ENCODE measurements around the gene NHSL2.

Gene NHSL2

DNA sequence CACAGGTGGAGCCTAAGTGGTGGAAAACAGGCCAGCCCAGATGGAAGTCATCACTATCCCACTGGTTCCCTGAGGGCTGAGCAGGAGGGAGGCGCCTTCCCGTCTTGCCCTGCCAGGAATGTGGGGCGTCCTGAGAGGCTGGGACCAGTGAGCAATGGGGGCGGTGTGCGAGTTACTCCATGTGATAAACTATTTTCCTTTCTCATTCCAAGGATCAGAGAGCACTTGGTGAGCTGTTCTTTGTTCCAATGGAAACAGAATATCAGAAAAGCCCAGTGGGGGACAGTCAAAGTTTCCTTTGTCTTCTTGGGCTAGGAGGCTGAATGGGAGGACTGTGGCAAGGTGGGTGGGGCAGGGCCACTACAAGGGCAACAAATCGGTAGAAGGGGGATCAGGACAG, 86.2 kb downstream of the NHSL2 start:
- no peak overlapping the region for H3K27ac Mint-ChIP-seq (ENCODE audit: low read depth)
- H3K4me3 Mint-ChIP-seq = no peak overlapping the region
- DNase-seq (ENCODE audit: low spot score in 2 of 2) = no peak
- H3K27me3 Mint-ChIP-seq = no peaks in the 10 kb centered on the region
- peaks cover 39% of the 10 kb centered on the region for H3K4me1 Mint-ChIP-seq
- no peaks in the 10 kb centered on the region for H3K9me3 Mint-ChIP-seq
- H3K36me3 Mint-ChIP-seq (ENCODE audit: insufficient read depth) = peaks cover 2% of the 10 kb centered on the region
- no peak for ATAC-seq (replicated peaks; ENCODE audit: extremely low read depth, poor library complexity, severe bottlenecking)

- ATAC-seq (replicated peaks; ENCODE audit: extremely low read depth, poor library complexity, severe bottlenecking) (no peak), DNase-seq (ENCODE audit: low spot score in 2 of 2) (no peak)
- peaks cover 34% of the 10 kb centered on the region for H3K4me1 Mint-ChIP-seq
- H3K9me3 Mint-ChIP-seq = no peaks in the 10 kb centered on the region
- H3K36me3 Mint-ChIP-seq (ENCODE audit: insufficient read depth) = peaks cover 2% of the 10 kb centered on the region
- no peak overlapping the region for H3K4me3 Mint-ChIP-seq
- no peak overlapping the region for H3K27ac Mint-ChIP-seq (ENCODE audit: low read depth)
- H3K27me3 Mint-ChIP-seq = no peaks in the 10 kb centered on the region
These were observed 86.7 kb downstream of the NHSL2 start for GRCh38 chrX:71997320-71997719.

DNA sequence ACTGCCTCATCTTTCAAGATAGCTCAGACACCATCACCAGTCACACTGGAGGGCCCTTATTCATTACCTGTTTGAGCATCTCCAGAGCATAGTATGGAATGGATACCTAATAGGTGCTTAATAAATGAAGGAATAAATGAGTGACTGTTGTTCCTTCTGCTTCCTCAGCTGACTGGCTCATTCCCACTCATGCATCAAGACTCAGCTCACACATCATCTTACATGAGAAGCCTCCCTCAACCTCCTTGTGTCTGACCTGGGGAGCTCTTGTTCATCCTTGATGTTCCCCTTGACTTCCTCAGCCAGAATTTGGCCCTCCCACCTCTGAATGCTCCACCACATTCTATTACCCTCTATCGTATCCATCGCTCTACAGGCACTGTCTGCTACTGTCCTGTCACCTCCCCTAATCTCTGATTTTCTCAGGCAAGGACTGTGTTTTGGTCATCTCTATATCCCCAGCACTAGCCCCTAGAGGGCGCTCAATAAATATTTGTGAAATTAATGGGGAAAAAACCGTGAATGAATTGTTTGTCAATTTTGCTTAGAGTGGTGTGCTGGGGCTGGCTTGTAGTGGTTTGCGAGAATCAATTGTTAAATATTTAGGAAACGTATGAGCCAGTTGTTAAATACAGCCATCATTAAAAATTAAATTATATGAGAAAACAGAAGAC, 88.3 kb downstream of the NHSL2 start:
- no peak overlapping the region for H3K27ac Mint-ChIP-seq (ENCODE audit: low read depth)
- H3K4me3 Mint-ChIP-seq = no peak overlapping the region
- DNase-seq (ENCODE audit: low spot score in 2 of 2) = no peak
- H3K36me3 Mint-ChIP-seq (ENCODE audit: insufficient read depth) = no peaks in the 10 kb centered on the region
- peaks cover 23% of the 10 kb centered on the region for H3K4me1 Mint-ChIP-seq
- H3K9me3 Mint-ChIP-seq = no peaks in the 10 kb centered on the region
- no peaks in the 10 kb centered on the region for H3K27me3 Mint-ChIP-seq
- no peak for ATAC-seq (replicated peaks; ENCODE audit: extremely low read depth, poor library complexity, severe bottlenecking)

GRCh38 chrX:71999535-71999934, 88.9 kb downstream of the NHSL2 start:
- no peak for ATAC-seq (replicated peaks; ENCODE audit: extremely low read depth, poor library complexity, severe bottlenecking)
- no peaks in the 10 kb centered on the region for H3K36me3 Mint-ChIP-seq (ENCODE audit: insufficient read depth)

DNA sequence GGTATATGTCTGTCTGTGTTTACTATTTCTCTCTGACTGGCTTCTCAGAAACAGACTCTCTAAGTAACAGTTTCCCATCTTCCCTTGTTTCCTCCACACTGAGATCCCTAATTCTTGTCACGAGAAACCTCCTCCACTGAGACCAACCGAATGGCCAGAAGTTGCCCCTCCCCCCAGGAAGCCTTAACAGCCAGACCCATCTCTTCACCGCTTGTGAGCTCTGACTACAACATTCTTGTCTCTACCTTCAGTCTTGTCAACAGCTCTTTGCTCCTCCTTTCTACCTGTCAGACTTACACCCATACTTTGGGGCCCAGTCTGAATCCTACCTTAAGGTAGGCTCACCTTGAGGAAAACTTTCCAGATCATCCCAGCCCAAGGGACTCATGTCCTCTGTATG, 90.8 kb downstream of the NHSL2 start:
- no peaks in the 10 kb centered on the region for H3K9me3 Mint-ChIP-seq
- DNase-seq (ENCODE audit: low spot score in 2 of 2) = no peak
- ATAC-seq (replicated peaks; ENCODE audit: extremely low read depth, poor library complexity, severe bottlenecking) = no peak
- H3K27ac Mint-ChIP-seq (ENCODE audit: low read depth) = no peak overlapping the region
- H3K4me1 Mint-ChIP-seq = peaks cover 6% of the 10 kb centered on the region
- no peak overlapping the region for H3K4me3 Mint-ChIP-seq
- peaks cover under 1% of the 10 kb centered on the region for H3K27me3 Mint-ChIP-seq
- no peaks in the 10 kb centered on the region for H3K36me3 Mint-ChIP-seq (ENCODE audit: insufficient read depth)

More at GRCh38 chrX:71999535-71999934, 88.9 kb downstream of the NHSL2 start:
- no peak for DNase-seq (ENCODE audit: low spot score in 2 of 2)
- no peak overlapping the region for H3K4me3 Mint-ChIP-seq
- peaks cover 17% of the 10 kb centered on the region for H3K4me1 Mint-ChIP-seq
- H3K9me3 Mint-ChIP-seq = no peaks in the 10 kb centered on the region
- no peak overlapping the region for H3K27ac Mint-ChIP-seq (ENCODE audit: low read depth)
- no peaks in the 10 kb centered on the region for H3K27me3 Mint-ChIP-seq

GRCh38 chrX:72001906-72002305, 91.3 kb downstream of the NHSL2 start:
- DNase-seq (ENCODE audit: low spot score in 2 of 2) = no peak
- Mint-ChIP-seq H3K36me3 (ENCODE audit: insufficient read depth) (no peaks in the 10 kb centered on the region), H3K4me3 (no peak overlapping the region), H3K27me3 (peaks cover 5% of the 10 kb centered on the region), H3K9me3 (no peaks in the 10 kb centered on the region), H3K4me1 (peaks cover 6% of the 10 kb centered on the region), H3K27ac (ENCODE audit: low read depth) (no peak overlapping the region)
- ATAC-seq (replicated peaks; ENCODE audit: extremely low read depth, poor library complexity, severe bottlenecking) = no peak

DNA sequence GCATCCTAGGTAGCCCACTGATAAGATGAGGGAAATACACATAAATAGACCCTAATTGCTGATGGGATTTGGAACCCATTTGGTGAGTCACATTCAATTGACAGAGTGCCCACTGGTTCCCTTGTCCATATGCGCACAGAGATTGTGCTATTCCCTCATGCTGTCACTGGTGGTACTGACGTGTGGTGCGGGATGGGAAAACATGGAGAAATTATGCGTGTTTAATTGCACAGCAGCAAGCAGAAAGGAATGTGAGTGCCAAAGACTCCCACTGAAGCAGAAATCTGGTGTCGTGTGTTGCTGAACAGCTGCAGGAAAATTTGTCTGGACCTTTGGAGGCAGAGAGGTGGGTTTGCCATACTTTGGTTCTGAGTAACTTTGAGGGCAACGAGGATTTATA, 92.2 kb downstream of the NHSL2 start:
- H3K36me3 Mint-ChIP-seq (ENCODE audit: insufficient read depth) = no peaks in the 10 kb centered on the region
- ATAC-seq (replicated peaks; ENCODE audit: extremely low read depth, poor library complexity, severe bottlenecking) (no peak), DNase-seq (ENCODE audit: low spot score in 2 of 2) (no peak)
- H3K27ac Mint-ChIP-seq (ENCODE audit: low read depth) = no peak overlapping the region
- peaks cover 6% of the 10 kb centered on the region for H3K4me1 Mint-ChIP-seq
- no peak overlapping the region for H3K4me3 Mint-ChIP-seq
- H3K27me3 Mint-ChIP-seq = peaks cover 10% of the 10 kb centered on the region
- no peaks in the 10 kb centered on the region for H3K9me3 Mint-ChIP-seq

DNA sequence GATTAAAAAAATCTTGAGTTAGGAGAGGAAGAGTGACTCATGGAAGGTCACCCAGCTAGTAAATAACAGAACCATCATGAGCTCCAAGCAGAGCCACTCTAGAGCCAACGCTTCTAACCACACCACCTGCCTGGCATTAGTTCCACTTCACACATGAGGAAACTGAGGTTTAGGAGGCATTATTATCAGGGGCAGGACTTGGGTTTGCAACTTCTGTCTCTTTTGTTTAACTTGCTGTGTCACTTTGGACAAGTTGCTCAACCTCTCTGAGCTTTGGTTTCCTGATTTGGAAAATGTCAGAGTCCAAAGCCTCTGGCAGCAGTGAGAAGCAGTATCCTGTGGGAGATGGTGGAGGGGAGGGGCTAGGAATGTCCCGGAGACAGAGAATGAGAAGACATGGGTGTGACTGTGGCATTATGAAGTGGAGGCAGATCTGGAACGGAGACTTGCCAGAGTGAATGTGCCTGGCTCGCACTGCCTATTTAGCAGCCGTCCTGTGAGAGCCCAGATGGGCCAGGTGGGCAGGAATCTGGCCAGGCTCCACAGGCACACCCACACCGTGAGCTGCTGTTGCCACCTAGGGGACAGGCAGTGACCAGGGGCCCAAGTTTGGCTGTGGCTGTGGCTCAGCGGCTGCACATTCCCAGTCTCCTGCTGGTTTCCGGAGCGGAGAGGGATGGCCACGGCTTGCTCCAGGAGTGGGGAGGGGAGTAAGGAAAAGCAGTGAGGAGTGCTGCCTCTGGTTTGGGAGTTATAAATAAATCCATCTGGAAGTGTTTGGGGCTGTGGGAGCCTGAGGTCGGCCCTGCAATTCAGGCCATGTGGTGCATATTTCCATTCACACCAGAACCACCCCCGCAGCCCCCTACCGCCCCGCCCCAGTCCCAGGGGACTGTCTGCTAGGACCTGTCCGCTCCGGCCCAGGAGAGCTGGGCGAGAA, 93.4 kb downstream of the NHSL2 start:
- DNase-seq (ENCODE audit: low spot score in 2 of 2) (no peak), ATAC-seq (replicated peaks; ENCODE audit: extremely low read depth, poor library complexity, severe bottlenecking) (no peak)
- H3K4me1 Mint-ChIP-seq = peaks cover 2% of the 10 kb centered on the region
- H3K27me3 Mint-ChIP-seq = peaks cover 10% of the 10 kb centered on the region
- H3K36me3 Mint-ChIP-seq (ENCODE audit: insufficient read depth) = no peaks in the 10 kb centered on the region
- no peak overlapping the region for H3K27ac Mint-ChIP-seq (ENCODE audit: low read depth)
- H3K9me3 Mint-ChIP-seq = no peaks in the 10 kb centered on the region
- no peak overlapping the region for H3K4me3 Mint-ChIP-seq

GRCh38 chrX:72005046-72005445, 94.4 kb downstream of the NHSL2 start:
- no peaks in the 10 kb centered on the region for H3K9me3 Mint-ChIP-seq
- no peak overlapping the region for H3K27ac Mint-ChIP-seq (ENCODE audit: low read depth)
- no peaks in the 10 kb centered on the region for H3K36me3 Mint-ChIP-seq (ENCODE audit: insufficient read depth)
- no peaks in the 10 kb centered on the region for H3K4me1 Mint-ChIP-seq
- no peak for DNase-seq (ENCODE audit: low spot score in 2 of 2)
- peaks cover 10% of the 10 kb centered on the region for H3K27me3 Mint-ChIP-seq
- no peak for ATAC-seq (replicated peaks; ENCODE audit: extremely low read depth, poor library complexity, severe bottlenecking)
- no peak overlapping the region for H3K4me3 Mint-ChIP-seq

DNA sequence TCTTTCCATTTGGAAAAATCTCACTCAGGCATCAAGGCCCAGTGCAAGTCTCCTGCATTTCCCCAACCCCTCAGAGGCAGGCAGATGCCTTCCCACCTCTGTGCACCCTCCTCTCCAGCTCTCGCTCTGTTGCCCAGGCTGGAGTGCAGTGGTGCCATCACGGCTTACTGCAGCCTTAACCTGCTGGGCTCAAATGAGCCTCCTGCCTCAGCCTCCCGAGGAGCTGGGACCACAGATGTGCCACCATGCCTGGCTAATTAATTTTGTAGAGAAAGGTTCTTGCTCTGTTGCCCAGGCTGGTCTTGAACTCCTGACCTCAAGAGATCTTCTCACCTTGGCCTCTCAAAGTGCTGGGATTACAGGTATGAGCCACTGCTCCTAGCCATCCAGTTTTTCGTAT, 95.8 kb downstream of the NHSL2 start:
- no peak overlapping the region for H3K4me3 Mint-ChIP-seq

GRCh38 chrX:72009731-72010130, 99.1 kb downstream of the NHSL2 start:
- DNase-seq (ENCODE audit: low spot score in 2 of 2) (no peak), ATAC-seq (replicated peaks; ENCODE audit: extremely low read depth, poor library complexity, severe bottlenecking) (no peak)
- Mint-ChIP-seq H3K36me3 (ENCODE audit: insufficient read depth) (no peaks in the 10 kb centered on the region), H3K4me3 (no peak overlapping the region), H3K4me1 (no peaks in the 10 kb centered on the region), H3K9me3 (no peaks in the 10 kb centered on the region), H3K27ac (ENCODE audit: low read depth) (no peak overlapping the region), H3K27me3 (peaks cover 10% of the 10 kb centered on the region)

More for the DNA sequence above, 95.8 kb downstream of the NHSL2 start:
- no peak for DNase-seq (ENCODE audit: low spot score in 2 of 2)
- Mint-ChIP-seq H3K4me1 (no peaks in the 10 kb centered on the region), H3K27ac (ENCODE audit: low read depth) (no peak overlapping the region), H3K27me3 (peaks cover 10% of the 10 kb centered on the region), H3K9me3 (no peaks in the 10 kb centered on the region), H3K36me3 (ENCODE audit: insufficient read depth) (no peaks in the 10 kb centered on the region)
- no peak for ATAC-seq (replicated peaks; ENCODE audit: extremely low read depth, poor library complexity, severe bottlenecking)

DNA sequence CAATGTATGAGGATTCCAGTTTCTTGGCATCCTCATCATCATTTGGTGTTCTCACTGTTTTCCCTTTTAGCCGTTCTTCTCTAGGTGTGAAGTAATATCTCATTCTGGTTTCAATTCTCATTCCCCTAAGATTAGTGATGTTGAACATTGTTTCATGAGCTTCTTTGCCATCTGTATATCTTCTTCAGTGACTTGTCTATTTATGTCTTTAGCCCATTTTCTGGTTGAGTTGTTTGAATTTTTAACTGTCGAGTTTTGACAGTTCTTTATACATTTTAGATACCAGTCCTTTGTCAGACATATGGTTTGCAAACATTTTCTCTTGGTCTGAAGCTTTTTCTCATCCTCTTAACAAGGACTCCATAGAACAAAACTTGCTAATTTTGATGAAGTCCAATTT, 101.1 kb downstream of the NHSL2 start:
- no peaks in the 10 kb centered on the region for H3K36me3 Mint-ChIP-seq (ENCODE audit: insufficient read depth)
- H3K4me3 Mint-ChIP-seq = no peak overlapping the region

GRCh38 chrX:72015383-72015782, 104.7 kb downstream of the NHSL2 start:
- Mint-ChIP-seq H3K4me1 (no peaks in the 10 kb centered on the region), H3K9me3 (no peaks in the 10 kb centered on the region), H3K27ac (ENCODE audit: low read depth) (no peak overlapping the region), H3K4me3 (no peak overlapping the region), H3K27me3 (no peaks in the 10 kb centered on the region), H3K36me3 (ENCODE audit: insufficient read depth) (no peaks in the 10 kb centered on the region)
- DNase-seq (ENCODE audit: low spot score in 2 of 2) (no peak), ATAC-seq (replicated peaks; ENCODE audit: extremely low read depth, poor library complexity, severe bottlenecking) (no peak)

More for the DNA sequence above, 101.1 kb downstream of the NHSL2 start:
- Mint-ChIP-seq H3K4me1 (no peaks in the 10 kb centered on the region), H3K27me3 (peaks cover 6% of the 10 kb centered on the region), H3K27ac (ENCODE audit: low read depth) (no peak overlapping the region), H3K9me3 (no peaks in the 10 kb centered on the region)
- ATAC-seq (replicated peaks; ENCODE audit: extremely low read depth, poor library complexity, severe bottlenecking) (no peak), DNase-seq (ENCODE audit: low spot score in 2 of 2) (no peak)
